Neural cell (in vitro differentiated cells): ENCODE results near the gene ZNF750. TPM values are rescaled to one million over a fixed set of nuclear protein-coding genes. Genes with fewer than 3 reads are reported as not detected.

Experiments used
- H2AFZ ChIP-seq: fragments of 200-600, 300-800 bp; sonication (generic), shearing (Covaris generic); 2 replicates; pipeline ENCODE4 v1.6.0; 2014; ENCODE audit warnings: low read depth, mild to moderate bottlenecking, antibody characterized with exemption, low read length, moderate library complexity
- H3F3A ChIP-seq: fragments of 200-600 bp; shearing (Covaris generic); 2 replicates; pipeline ENCODE4 v1.6.1; 2016; ENCODE audit warnings: mild to moderate bottlenecking, moderate library complexity, mixed read lengths, antibody characterized with exemption, low read length; ENCODE audit not compliant: insufficient read depth, poor library complexity, severe bottlenecking
- H3K27ac ChIP-seq: fragments of 200-600, 300-800 bp; sonication (generic), shearing (Covaris generic); 2 replicates; pipeline ENCODE4 v1.5.1; 2014; ENCODE audit warnings: mild to moderate bottlenecking, low read length, moderate library complexity
- H3K27me3 ChIP-seq: fragments of 300-800, 200-600 bp; sonication (generic), shearing (Covaris generic); 2 replicates; pipeline ENCODE4 v1.6.0; 2014; ENCODE audit warnings: mild to moderate bottlenecking, low read depth, low read length, moderate library complexity; ENCODE audit not compliant: insufficient read depth
- H3K36me3 ChIP-seq: fragments of 300-800, 200-600 bp; sonication (generic), shearing (Covaris generic); 2 replicates; pipeline ENCODE4 v1.5.1; 2014; ENCODE audit warnings: mild to moderate bottlenecking, antibody characterized with exemption, low read length, moderate library complexity; ENCODE audit not compliant: insufficient read depth
- H3K4me2 ChIP-seq: fragments of 300-800, 200-600 bp; sonication (generic), shearing (Covaris generic); 2 replicates; pipeline ENCODE4 v1.6.0; 2014; ENCODE audit warnings: mild to moderate bottlenecking, low read length
- H3K4me3 ChIP-seq: fragments of 300-800, 200-600 bp; sonication (generic), shearing (Covaris generic); 2 replicates; pipeline ENCODE4 v1.5.1; 2014; ENCODE audit warnings: mild to moderate bottlenecking, low read length, moderate library complexity
- H3K79me2 ChIP-seq: fragments of 200-600 bp; shearing (Covaris generic); replicated peaks from 2 replicates; pipeline ENCODE4 v1.6.0; 2014; ENCODE audit warnings: mild to moderate bottlenecking, low read length, moderate library complexity; ENCODE audit not compliant: insufficient read depth
- H3K9ac ChIP-seq: fragments of 300-800, 200-600 bp; sonication (generic), shearing (Covaris generic); 2 replicates; pipeline ENCODE4 v1.6.1; 2016; ENCODE audit warnings: mild to moderate bottlenecking, low read length, mixed read lengths
- H3K9me2 ChIP-seq: fragments of 200-600 bp; shearing (Covaris generic); 2 replicates; pipeline ENCODE4 v1.6.1; 2016; ENCODE audit warnings: mild to moderate bottlenecking, low read length, mixed read lengths; ENCODE audit not compliant: insufficient read depth
- H3K9me3 ChIP-seq: fragments of 200-600, 300-800 bp; sonication (generic), shearing (Covaris generic); 2 replicates; pipeline ENCODE4 v1.6.1; 2016; ENCODE audit warnings: mild to moderate bottlenecking, mixed run types, low read length, moderate library complexity, mixed read lengths
- H4K20me1 ChIP-seq: fragments of 200-600 bp; shearing (Covaris generic); 2 replicates; pipeline ENCODE4 v1.6.1; 2016; ENCODE audit warnings: mild to moderate bottlenecking, mixed run types; ENCODE audit not compliant: insufficient read depth
- CTCF ChIP-seq: fragments of 450-650 bp; IDR thresholded peaks from 2 replicates; pipeline ENCODE4 v1.5.1; 2014; ENCODE audit warnings: antibody characterized with exemption, mild to moderate bottlenecking, moderate library complexity; ENCODE audit not compliant: poor library complexity, severe bottlenecking
- EP300 ChIP-seq: fragments of 450-650 bp; conservative IDR thresholded peaks from 2 replicates; pipeline ENCODE4 v1.6.1; 2014; ENCODE audit warnings: antibody characterized with exemption, mild to moderate bottlenecking, moderate library complexity; ENCODE audit not compliant: poor library complexity, severe bottlenecking
- EZH2 ChIP-seq: fragments of 200-600, 300-800 bp; shearing (Covaris generic), sonication (generic); IDR thresholded peaks from 2 replicates; pipeline ENCODE4 v1.6.1; 2014; ENCODE audit warnings: antibody characterized with exemption, low read length, borderline replicate concordance, mild to moderate bottlenecking; ENCODE audit not compliant: insufficient read depth, poor library complexity, severe bottlenecking
- MXI1 ChIP-seq: fragments of 450-650 bp; conservative IDR thresholded peaks from 2 replicates; pipeline ENCODE4 v1.6.1; 2014; ENCODE audit warnings: antibody characterized with exemption, mild to moderate bottlenecking; ENCODE audit not compliant: poor library complexity, severe bottlenecking
- POLR2AphosphoS5 ChIP-seq: IDR thresholded peaks from 2 replicates; pipeline ENCODE4 v1.6.1; 2012
- RAD21 ChIP-seq: fragments of 450-650 bp; conservative IDR thresholded peaks from 2 replicates; pipeline ENCODE4 v1.6.1; 2014; ENCODE audit warnings: antibody characterized with exemption, mild to moderate bottlenecking, moderate library complexity
- REST ChIP-seq: IDR thresholded peaks from 2 replicates; pipeline ENCODE4 v1.6.1; 2012; ENCODE audit warnings: borderline replicate concordance
- SMC3 ChIP-seq: fragments of 450-650 bp; conservative IDR thresholded peaks from 2 replicates; pipeline ENCODE4 v1.6.1; 2014; ENCODE audit warnings: antibody characterized with exemption, mild to moderate bottlenecking, moderate library complexity; ENCODE audit not compliant: poor library complexity
- TAF1 ChIP-seq: IDR thresholded peaks from 2 replicates; pipeline ENCODE4 v1.6.1; 2012; ENCODE audit warnings: low read depth
- polyA plus RNA-seq: library from polyadenylated mRNA; depleted of rRNA; stranded (reverse); fragments of >200 nt; gene quantifications from 2 replicates; pipeline ENCODE4 v1.2.3, GENCODE V29; 2014

The ZNF750 gene
- polyA plus RNA-seq, 1 donor from 2014 or later, result not detected

GRCh38 chr17:82828875-82829487 is 10.8 kb downstream of the ZNF750 start:
- no peaks in the 10 kb centered on the region for H3K36me3 ChIP-seq
- H3F3A ChIP-seq, result no peaks in the 10 kb centered on the region
- no peak overlapping the region for H3K4me3 ChIP-seq
- H3K9ac ChIP-seq, result no peak overlapping the region
- no peaks in the 10 kb centered on the region for H3K79me2 ChIP-seq
- TF ChIP-seq SMC3 (no peak), POLR2AphosphoS5 (no peak), RAD21 (no peak), REST (no peak), EP300 (no peak), MXI1 (no peak), EZH2 (no peak), TAF1 (no peak), CTCF (no peak)
- H3K27ac ChIP-seq, result no peak overlapping the region
- no peaks in the 10 kb centered on the region for H3K27me3 ChIP-seq
- no peaks in the 10 kb centered on the region for H3K9me3 ChIP-seq
- H2AFZ ChIP-seq, result no peak overlapping the region
- no peak overlapping the region for H3K4me2 ChIP-seq
- no peaks in the 10 kb centered on the region for H3K9me2 ChIP-seq
- no peaks in the 10 kb centered on the region for H4K20me1 ChIP-seq

DNA sequence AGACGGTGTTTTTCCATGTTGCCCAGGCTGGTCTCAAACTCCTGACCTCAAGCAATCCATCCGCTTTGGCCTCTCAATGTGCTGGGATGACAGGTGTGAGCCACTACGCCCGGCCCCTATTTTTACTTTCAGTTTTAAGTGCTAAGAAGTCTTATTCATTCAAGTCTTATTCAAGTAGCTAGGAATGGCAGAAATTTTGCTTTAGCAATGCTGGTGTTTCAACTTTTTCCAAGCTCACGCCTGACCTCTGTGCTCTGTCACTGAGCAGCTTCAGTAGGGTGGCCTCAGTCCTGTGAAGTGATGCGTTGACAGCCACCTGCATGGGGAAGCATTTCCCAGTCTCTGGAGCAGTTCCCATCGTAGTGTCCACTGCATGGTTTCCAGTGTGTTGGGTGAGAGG is 12.9 kb downstream of the ZNF750 start:
- Histone ChIP-seq H3K27me3 (no peaks in the 10 kb centered on the region), H3K9me2 (no peaks in the 10 kb centered on the region), H4K20me1 (no peaks in the 10 kb centered on the region), H3K9ac (no peak overlapping the region), H3K79me2 (no peaks in the 10 kb centered on the region), H3K4me3 (no peak overlapping the region), H3K36me3 (no peaks in the 10 kb centered on the region), H2AFZ (no peak overlapping the region), H3K4me2 (no peak overlapping the region), H3F3A (no peaks in the 10 kb centered on the region), H3K27ac (no peak overlapping the region), H3K9me3 (no peaks in the 10 kb centered on the region)
- TF ChIP-seq RAD21 (no peak), CTCF (no peak), EZH2 (no peak), MXI1 (no peak), EP300 (no peak), POLR2AphosphoS5 (no peak), TAF1 (no peak)
